DND-41 (cell line): ENCODE measurements around the gene CTRB1.

ENCODE experiments used
- CTCF ChIP-seq: IDR thresholded peaks from 2 replicates; pipeline ENCODE4 v1.5.1; 2012; ENCODE audit warnings: borderline replicate concordance, low read length, moderate library complexity, mild to moderate bottlenecking; ENCODE audit not compliant: poor library complexity, severe bottlenecking; ENCODE audit errors: extremely low read depth
- EZH2 ChIP-seq: IDR thresholded peaks from 3 replicates; pipeline ENCODE4 v1.6.1; 2012; ENCODE audit warnings: borderline replicate concordance, low read depth, mild to moderate bottlenecking, moderate library complexity, low read length, inconsistent platforms; ENCODE audit not compliant: severe bottlenecking

- TF ChIP-seq CTCF, result no peak
- TF ChIP-seq EZH2, result no peak
Observed at GRCh38 chr16:75249441-75249840, 30.7 kb downstream of the CTRB1 start.
